SIG-M5 (cell line): ENCODE measurements around the gene TAF6L.
"Not testable (repeated sequence)": the region's sequence is repeated elsewhere in the genome, so short reads cannot be mapped to it uniquely, and the experiment has no call there.

Experiments
- DNase-seq: peaks from one replicate; lab custom pipeline; 2025; lab: John Stamatoyannopoulos, UW

The TAF6L gene, protein sequence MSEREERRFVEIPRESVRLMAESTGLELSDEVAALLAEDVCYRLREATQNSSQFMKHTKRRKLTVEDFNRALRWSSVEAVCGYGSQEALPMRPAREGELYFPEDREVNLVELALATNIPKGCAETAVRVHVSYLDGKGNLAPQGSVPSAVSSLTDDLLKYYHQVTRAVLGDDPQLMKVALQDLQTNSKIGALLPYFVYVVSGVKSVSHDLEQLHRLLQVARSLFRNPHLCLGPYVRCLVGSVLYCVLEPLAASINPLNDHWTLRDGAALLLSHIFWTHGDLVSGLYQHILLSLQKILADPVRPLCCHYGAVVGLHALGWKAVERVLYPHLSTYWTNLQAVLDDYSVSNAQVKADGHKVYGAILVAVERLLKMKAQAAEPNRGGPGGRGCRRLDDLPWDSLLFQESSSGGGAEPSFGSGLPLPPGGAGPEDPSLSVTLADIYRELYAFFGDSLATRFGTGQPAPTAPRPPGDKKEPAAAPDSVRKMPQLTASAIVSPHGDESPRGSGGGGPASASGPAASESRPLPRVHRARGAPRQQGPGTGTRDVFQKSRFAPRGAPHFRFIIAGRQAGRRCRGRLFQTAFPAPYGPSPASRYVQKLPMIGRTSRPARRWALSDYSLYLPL

GRCh38 chr11:62771144-62772021 is at the start of gene TAF6L:
Gene TAF6L, plus strand, starts transcription at chr11:62771396. Its CDS starts 4,388 bp downstream, at chr11:62775784.
- DNase-seq: peak; percentile 71

DNA sequence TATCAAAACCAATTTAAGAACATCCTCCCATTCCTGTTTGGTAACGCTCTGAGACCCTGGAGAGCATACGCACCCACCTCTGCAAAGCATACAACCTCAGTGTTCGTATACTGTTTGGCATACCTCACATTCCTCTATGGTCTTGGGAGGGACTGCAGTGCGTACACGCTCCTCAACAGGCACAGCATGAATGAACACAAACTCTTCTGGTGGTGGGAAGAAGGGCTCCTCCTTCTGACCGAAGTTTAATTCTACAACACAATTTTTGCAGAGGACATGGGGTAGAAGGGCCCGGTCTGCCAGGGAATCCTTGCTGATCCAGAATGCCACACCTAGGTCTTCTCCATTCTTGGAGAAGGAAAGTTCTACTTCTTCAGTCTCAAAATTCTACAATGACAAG is 49.2 kb upstream of the TAF6L start:
- DNase-seq: no peak

- DNase-seq: no peak
These were observed 47.0 kb upstream of the TAF6L start for GRCh38 chr11:62724171-62724570.

DNA sequence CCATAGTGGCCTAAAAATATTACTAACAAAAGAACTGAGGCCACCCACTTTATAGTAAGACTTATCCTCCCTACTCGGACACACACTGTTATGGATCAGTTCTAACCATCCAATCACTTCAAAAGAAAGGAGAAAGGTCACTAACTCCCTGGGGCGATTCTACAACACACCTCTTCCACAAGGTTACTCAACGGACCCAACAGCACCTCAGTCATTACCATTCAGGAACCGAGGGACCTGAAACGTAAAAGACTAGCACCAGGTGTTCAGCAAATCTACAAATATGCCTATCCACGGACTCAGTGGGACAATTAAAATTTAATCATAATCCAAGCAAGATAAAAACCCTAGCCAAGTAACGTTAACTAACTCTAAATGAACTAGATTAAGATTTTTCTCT is 45.5 kb upstream of the TAF6L start:
- no peak for DNase-seq

- DNase-seq: no peak
These were observed 44.9 kb upstream of the TAF6L start for GRCh38 chr11:62726156-62726914.

GRCh38 chr11:62726915-62727164 is 44.4 kb upstream of the TAF6L start:
- DNase-seq: no peak

- peak; percentile 94 for DNase-seq
These were observed 43.9 kb upstream of the TAF6L start, which contains the start of gene HNRNPUL2 for GRCh38 chr11:62727165-62727871. Gene HNRNPUL2, minus strand, starts transcription at chr11:62727457. Its CDS starts 301 bp downstream, at chr11:62727156.

DNA sequence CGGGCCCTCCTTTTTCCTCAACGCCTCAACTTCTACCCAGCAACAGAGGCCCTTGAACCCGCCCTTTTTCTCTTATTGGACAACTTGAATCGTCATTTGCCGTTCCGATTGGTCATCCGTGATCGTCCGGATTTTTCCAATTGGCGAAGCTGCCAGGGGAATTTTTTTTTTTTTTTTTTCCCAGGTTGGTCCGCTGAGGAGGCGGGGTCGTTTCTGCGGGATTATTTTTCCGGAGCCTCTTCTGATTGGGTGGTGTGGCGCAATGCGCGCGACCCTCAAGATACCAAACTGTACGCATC is 43.4 kb upstream of the TAF6L start:
- peak; percentile 88 for DNase-seq

- peak; percentile 61 for DNase-seq
These were observed 42.8 kb upstream of the TAF6L start, which contains the start of gene TTC9C for GRCh38 chr11:62728171-62728988. Gene TTC9C, plus strand, starts transcription at chr11:62728486. Its CDS starts 363 bp downstream, at chr11:62728849.

DNA sequence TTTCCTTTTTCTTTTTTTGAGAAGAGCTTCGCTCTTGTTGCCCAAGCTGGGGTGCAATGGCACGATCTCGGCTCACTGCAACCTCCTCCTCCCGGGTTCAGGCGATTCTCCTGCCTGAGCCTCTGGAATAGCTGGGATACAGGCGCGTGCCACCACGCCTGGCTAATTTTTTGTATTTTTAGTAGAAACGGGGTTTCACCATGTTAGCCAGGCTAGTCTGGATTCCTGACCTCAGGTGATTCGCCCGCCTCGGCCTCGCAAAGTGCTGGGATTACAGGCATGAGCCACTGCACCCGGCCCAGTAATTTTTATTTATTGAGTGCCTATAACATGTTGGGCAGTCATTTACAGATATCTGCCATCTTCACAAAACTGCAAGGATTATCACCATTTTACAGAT is 41.1 kb upstream of the TAF6L start:
- not testable (repeated sequence) for DNase-seq

- no peak for DNase-seq
These were observed 38.4 kb upstream of the TAF6L start for GRCh38 chr11:62732830-62733229.

DNA sequence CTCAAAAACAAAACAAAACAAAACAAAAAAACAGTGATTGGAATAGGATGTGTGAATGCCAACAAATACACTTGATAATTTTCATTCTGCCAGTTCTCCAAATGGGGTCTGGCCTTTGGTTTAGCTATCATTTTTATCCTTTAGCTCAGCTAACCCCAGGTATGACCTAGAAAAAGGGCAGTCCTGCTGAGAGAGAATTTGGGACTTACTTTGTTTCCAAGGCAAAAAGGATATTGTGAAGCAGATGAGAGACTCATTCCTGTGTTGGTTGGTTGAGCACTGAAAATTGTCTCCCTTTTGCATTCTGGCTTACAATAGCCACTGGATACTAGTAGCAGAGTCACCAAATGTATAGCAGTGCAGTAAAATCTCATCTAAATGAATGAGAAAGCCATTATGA is 34.0 kb upstream of the TAF6L start:
- no peak for DNase-seq

DNA sequence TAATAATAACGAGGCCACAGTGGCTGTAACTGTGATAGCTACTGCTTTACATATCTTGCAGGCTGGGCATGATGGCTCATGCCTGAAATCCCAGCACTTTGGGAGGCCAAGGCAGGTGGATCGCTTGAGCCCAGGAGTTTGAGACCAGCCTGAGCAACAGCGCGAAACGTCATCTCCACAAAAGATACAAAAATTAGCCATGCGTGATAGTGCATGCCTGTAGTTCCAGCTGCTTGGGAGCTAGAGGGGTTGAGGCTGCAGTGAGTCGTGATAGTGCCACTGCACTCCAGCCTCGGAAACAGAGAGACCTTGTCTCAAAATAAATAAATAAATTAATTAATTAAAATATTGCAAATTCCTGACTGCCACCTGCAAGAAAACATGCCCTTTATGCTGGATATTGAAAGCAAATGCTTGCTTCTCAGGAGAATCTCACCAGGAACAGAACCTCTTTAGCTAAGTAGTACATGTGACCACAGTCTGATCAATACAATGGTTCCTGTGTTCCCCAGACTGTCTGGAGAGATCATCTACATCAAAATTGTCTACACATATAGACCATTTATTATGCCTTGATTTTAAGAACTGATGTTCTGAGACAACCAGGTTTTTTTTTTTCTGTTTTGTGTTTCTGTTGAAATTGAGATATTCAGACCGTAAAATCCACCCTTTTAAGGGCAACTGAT is 23.6 kb upstream of the TAF6L start:
- DNase-seq: no peak

GRCh38 chr11:62749931-62750330 is 21.3 kb upstream of the TAF6L start:
- DNase-seq: not testable (repeated sequence)

- no peak for DNase-seq
These were observed 18.9 kb upstream of the TAF6L start for GRCh38 chr11:62752177-62752785.

DNA sequence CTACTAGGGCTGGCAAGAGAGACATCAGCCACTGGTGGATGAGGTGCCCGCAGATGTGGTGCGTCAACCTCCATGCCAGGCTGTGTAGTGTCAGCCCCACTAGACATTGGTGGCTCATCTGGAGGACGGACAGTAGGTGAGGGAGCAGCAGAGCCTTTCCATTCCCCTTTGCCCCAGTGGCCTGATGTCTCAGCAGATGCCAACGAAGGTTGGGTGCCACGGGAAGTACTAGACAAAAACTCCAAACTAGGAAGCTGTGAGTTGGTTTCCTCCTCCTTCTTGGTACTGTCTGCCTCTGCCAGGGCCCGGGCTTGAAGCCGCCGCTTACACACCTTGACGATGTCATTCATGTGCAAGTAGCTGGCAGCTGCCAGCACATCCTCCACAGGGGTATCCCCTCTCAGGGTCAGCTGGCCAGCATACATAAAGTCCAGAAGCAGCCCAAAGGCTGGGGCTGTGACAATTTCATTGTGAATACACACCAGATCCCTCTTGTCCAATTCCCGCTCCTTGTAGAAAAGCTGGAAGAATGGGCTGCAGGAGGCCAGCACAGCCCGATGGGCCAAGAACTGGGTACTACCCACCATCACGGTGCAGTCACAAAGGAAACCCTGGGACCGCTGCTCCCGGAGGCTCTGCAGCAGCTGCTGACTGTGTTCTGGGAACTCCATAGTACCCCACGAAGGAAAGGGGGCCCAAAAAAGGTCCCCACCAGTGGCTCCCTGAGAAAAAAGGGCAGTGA is 18.0 kb upstream of the TAF6L start:
- DNase-seq: no peak

GRCh38 chr11:62753736-62754603 is 17.2 kb upstream of the TAF6L start, which contains the start of gene ZBTB3:
Gene ZBTB3, minus strand, starts transcription at chr11:62754160. Its CDS starts 496 bp downstream, at chr11:62753664.
- DNase-seq: peak; percentile 99
